Measurements from ENCODE around the gene CHPF2. TPM values are rescaled to one million over a fixed set of nuclear protein-coding genes. Genes with fewer than 3 reads are reported as not detected.

CHPF2 gene
- total RNA-seq, 1 donor from 2014 or later: 31.7 TPM

- DNase-seq (ENCODE audit: low read depth in 2 of 2): peak in 1 of 2 donors; percentile 10
These were observed 53.9 kb downstream of the CHPF2 start for GRCh38 chr7:151286148-151286547.

Other genes starting within 250 kb of the CHPF2 start
- 25.0 and 30.5 TPM in 2 replicates for gene NOS3, start 241.5 kb upstream of the CHPF2 start, total RNA-seq
- gene ATG9B, start 208.0 kb upstream of the CHPF2 start, total RNA-seq: under 0.01 TPM in 1 of 2 replicates, not detected in the other
- gene ABCB8, start 204.0 kb upstream of the CHPF2 start, total RNA-seq: 10.2 and 10.3 TPM in 2 replicates
- gene ASIC3, start 184.0 kb upstream of the CHPF2 start, total RNA-seq: under 0.01 and 0.40 TPM in 2 replicates
- 15.9 and 17.4 TPM in 2 replicates for gene CDK5, start 174.6 kb upstream of the CHPF2 start, total RNA-seq
- gene SLC4A2, start 172.9 kb upstream of the CHPF2 start, total RNA-seq: 39.4 and 72.8 TPM in 2 replicates
- gene FASTK, start 151.7 kb upstream of the CHPF2 start, total RNA-seq: 36.0 and 38.9 TPM in 2 replicates
- 13.1 and 16.9 TPM in 2 replicates for gene TMUB1, start 149.0 kb upstream of the CHPF2 start, total RNA-seq
- 35.1 and 62.5 TPM in 2 replicates for gene AGAP3, start 146.0 kb upstream of the CHPF2 start, total RNA-seq
- not detected in 2 replicates for gene GBX1, start 64.8 kb upstream of the CHPF2 start, total RNA-seq
- not detected in 2 replicates for gene ASB10, start 45.2 kb upstream of the CHPF2 start, total RNA-seq
- gene H2BK1, start 22.0 kb upstream of the CHPF2 start, total RNA-seq: not detected in 2 replicates
- 37.0 and 39.5 TPM in 2 replicates for gene ABCF2, start 5.3 kb upstream of the CHPF2 start, total RNA-seq
- gene SMARCD3, start 16.2 kb downstream of the CHPF2 start, total RNA-seq: 0.79 and 2.0 TPM in 2 replicates
- 27.0 and 31.2 TPM in 2 replicates for gene NUB1, start 109.3 kb downstream of the CHPF2 start, total RNA-seq
- not detected in 2 replicates for gene WDR86, start 177.6 kb downstream of the CHPF2 start, total RNA-seq
- gene CRYGN, start 207.7 kb downstream of the CHPF2 start, total RNA-seq: not detected in 2 replicates

Data from lung microvascular endothelial cell (primary cell).